ENCODE measurements around the gene TACC2. TPM values are rescaled to one million over a fixed set of nuclear protein-coding genes. Genes with fewer than 3 reads are reported as not detected.

TACC2 gene
- total RNA-seq, 1 experiment from 2014 or later, result 89.0 TPM

- DNase-seq (ENCODE audit: unreplicated experiment), result peak; percentile 36
- Mint-ChIP-seq H3K9me3 (ENCODE audit: unreplicated experiment) (peaks cover 6% of the 10 kb centered on the region), H3K36me3 (ENCODE audit: insufficient read depth, unreplicated experiment) (peaks cover 93% of the 10 kb centered on the region), H3K4me3 (ENCODE audit: unreplicated experiment) (no peak overlapping the region), H3K27ac (ENCODE audit: low read depth, unreplicated experiment) (peak overlapping the region; percentile 59), H3K4me1 (ENCODE audit: insufficient read depth, unreplicated experiment) (peaks cover 38% of the 10 kb centered on the region), H3K27me3 (ENCODE audit: insufficient read depth, unreplicated experiment) (no peaks in the 10 kb centered on the region)
- TF ChIP-seq CTCF (IDR thresholded peaks at IDR 0.05; ENCODE audit: unreplicated experiment), result no peak
- CTCF ChIA-PET, result interaction anchor here (0.5 to 2.1 kb wide), 14 partner anchors 8 to 205 kb away, joined by 3 to 13 read pairs (median 4); no protein-coding TSS in a partner anchor
- no TSS peak for BruUV-seq (replicated peaks)
- intact Hi-C loops (cut with micrococcal nuclease), result loop anchor here (1.0 to 10.0 kb wide), 3 partner anchors 29 to 123 kb away; no protein-coding TSS in a partner anchor
- POLR2A ChIA-PET, result interaction anchor here (0.9 to 5.1 kb wide), 11 partner anchors 8 to 214 kb away, joined by 3 to 49 read pairs (median 4); partner anchors contain the start of gene ATE1
Measured at GRCh38 chr10:122141821-122142640, 153.1 kb downstream of the TACC2 start.

GRCh38 chr10:122142641-122143237, 153.8 kb downstream of the TACC2 start:
- no peak overlapping the region for H3K4me3 Mint-ChIP-seq (ENCODE audit: unreplicated experiment)
- BruUV-seq (replicated peaks), result no TSS peak

GRCh38 chr10:122143238-122143841, 154.4 kb downstream of the TACC2 start:
- no TSS peak for BruUV-seq (replicated peaks)
- CTCF ChIA-PET, result interaction anchor here (0.8 to 2.1 kb wide), 6 partner anchors 9 to 265 kb away, joined by 3 to 13 read pairs (median 6); no protein-coding TSS in a partner anchor

More at GRCh38 chr10:122142641-122143237, 153.8 kb downstream of the TACC2 start:
- peak; percentile 99 for TF ChIP-seq CTCF (IDR thresholded peaks at IDR 0.05; ENCODE audit: unreplicated experiment)
- Mint-ChIP-seq H3K27ac (ENCODE audit: low read depth, unreplicated experiment) (peak overlapping the region; percentile 59), H3K27me3 (ENCODE audit: insufficient read depth, unreplicated experiment) (no peaks in the 10 kb centered on the region), H3K4me1 (ENCODE audit: insufficient read depth, unreplicated experiment) (peaks cover 39% of the 10 kb centered on the region), H3K9me3 (ENCODE audit: unreplicated experiment) (peaks cover 6% of the 10 kb centered on the region), H3K36me3 (ENCODE audit: insufficient read depth, unreplicated experiment) (peaks cover 93% of the 10 kb centered on the region)
- intact Hi-C loops (cut with micrococcal nuclease), result loop anchor here (10.0 kb wide), 1 partner anchor 122 kb away; no protein-coding TSS in a partner anchor
- POLR2A ChIA-PET, result interaction anchor here (0.9 to 5.1 kb wide), 6 partner anchors 9 to 215 kb away, joined by 3 to 49 read pairs (median 10); partner anchors contain the start of gene ATE1
- DNase-seq (ENCODE audit: unreplicated experiment), result no peak
- CTCF ChIA-PET, result interaction anchor here (0.5 to 2.1 kb wide), 14 partner anchors 9 to 265 kb away, joined by 3 to 13 read pairs (median 4); no protein-coding TSS in a partner anchor

More at GRCh38 chr10:122143238-122143841, 154.4 kb downstream of the TACC2 start:
- H3K27ac Mint-ChIP-seq (ENCODE audit: low read depth, unreplicated experiment), result no peak overlapping the region
- TF ChIP-seq CTCF (IDR thresholded peaks at IDR 0.05; ENCODE audit: unreplicated experiment), result no peak
- POLR2A ChIA-PET, result interaction anchor here (1.0 to 3.8 kb wide), 2 partner anchors 15 to 58 kb away, joined by 3 to 49 read pairs; no protein-coding TSS in a partner anchor
- peaks cover 39% of the 10 kb centered on the region for H3K4me1 Mint-ChIP-seq (ENCODE audit: insufficient read depth, unreplicated experiment)
- peaks cover 6% of the 10 kb centered on the region for H3K9me3 Mint-ChIP-seq (ENCODE audit: unreplicated experiment)
- H3K27me3 Mint-ChIP-seq (ENCODE audit: insufficient read depth, unreplicated experiment), result no peaks in the 10 kb centered on the region
- DNase-seq (ENCODE audit: unreplicated experiment), result no peak
- peaks cover 93% of the 10 kb centered on the region for H3K36me3 Mint-ChIP-seq (ENCODE audit: insufficient read depth, unreplicated experiment)
- H3K4me3 Mint-ChIP-seq (ENCODE audit: unreplicated experiment), result no peak overlapping the region
- intact Hi-C loops (cut with micrococcal nuclease), result loop anchor here (10.0 kb wide), 1 partner anchor 121 kb away; no protein-coding TSS in a partner anchor

All from MCF 10A (cell line).